ENCODE results near the gene LRPAP1. TPM values are rescaled to one million over a fixed set of nuclear protein-coding genes. Genes with fewer than 3 reads are reported as not detected.

Gene LRPAP1
- total RNA-seq, 1 donor: 52.0 TPM

- no peak for DNase-seq (ENCODE audit: low read depth in 2 of 3, low spot score in 2 of 3)
Observed at GRCh38 chr4:3533423-3533820, 1.2 kb upstream of the LRPAP1 start.

- DNase-seq (ENCODE audit: low read depth in 2 of 3, low spot score in 2 of 3): no peak
Observed at GRCh38 chr4:3532751-3533422, 665 bp upstream of the LRPAP1 start.

- DNase-seq (ENCODE audit: low read depth in 2 of 3, low spot score in 2 of 3): no peak
Observed at GRCh38 chr4:3531318-3531878, 824 bp downstream of the LRPAP1 start.

- DNase-seq (ENCODE audit: low read depth in 2 of 3, low spot score in 2 of 3): no peak
Observed at GRCh38 chr4:3530663-3531254, 1.5 kb downstream of the LRPAP1 start.

GRCh38 chr4:3530051-3530450 lies 2.2 kb downstream of the LRPAP1 start:
- no peak for DNase-seq (ENCODE audit: low read depth in 2 of 3, low spot score in 2 of 3)

GRCh38 chr4:3529363-3529762 lies 2.9 kb downstream of the LRPAP1 start:
- no peak for DNase-seq (ENCODE audit: low read depth in 2 of 3, low spot score in 2 of 3)

- no peak for DNase-seq (ENCODE audit: low read depth in 2 of 3, low spot score in 2 of 3)
Observed at GRCh38 chr4:3527914-3528876, 4.0 kb downstream of the LRPAP1 start.

- DNase-seq (ENCODE audit: low read depth in 2 of 3, low spot score in 2 of 3): no peak
Observed at GRCh38 chr4:3527101-3527913, 4.9 kb downstream of the LRPAP1 start.

- no peak for DNase-seq (ENCODE audit: low read depth in 2 of 3, low spot score in 2 of 3)
Observed at GRCh38 chr4:3526456-3526855, 5.8 kb downstream of the LRPAP1 start.

- no peak for DNase-seq (ENCODE audit: low read depth in 2 of 3, low spot score in 2 of 3)
Observed at GRCh38 chr4:3525532-3526430, 6.4 kb downstream of the LRPAP1 start.

GRCh38 chr4:3524920-3525319 lies 7.3 kb downstream of the LRPAP1 start:
- no peak for DNase-seq (ENCODE audit: low read depth in 2 of 3, low spot score in 2 of 3)

- DNase-seq (ENCODE audit: low read depth in 2 of 3, low spot score in 2 of 3): no peak
Observed at GRCh38 chr4:3524349-3524748, 7.9 kb downstream of the LRPAP1 start.

GRCh38 chr4:3523628-3524221 lies 8.5 kb downstream of the LRPAP1 start:
- no peak for DNase-seq (ENCODE audit: low read depth in 2 of 3, low spot score in 2 of 3)

- DNase-seq (ENCODE audit: low read depth in 2 of 3, low spot score in 2 of 3): no peak
Observed at GRCh38 chr4:3523146-3523627, 9.0 kb downstream of the LRPAP1 start.

GRCh38 chr4:3522651-3523050 lies 9.6 kb downstream of the LRPAP1 start:
- no peak for DNase-seq (ENCODE audit: low read depth in 2 of 3, low spot score in 2 of 3)

GRCh38 chr4:3522326-3522640 lies 9.9 kb downstream of the LRPAP1 start:
- no peak for DNase-seq (ENCODE audit: low read depth in 2 of 3, low spot score in 2 of 3)

- DNase-seq (ENCODE audit: low read depth in 2 of 3, low spot score in 2 of 3): no peak
Observed at GRCh38 chr4:3521621-3522325, 10.4 kb downstream of the LRPAP1 start.

Data from hematopoietic multipotent progenitor cell (in vitro differentiated cells).